Activated T-cell treated with anti-CD3 and anti-CD28 coated beads, Interleukin-2, amount 50 U/mL, for 4 hours (primary cell): ENCODE results near the gene IL22RA1. TPM values are rescaled to one million over a fixed set of nuclear protein-coding genes. Genes with fewer than 3 reads are reported as not detected.

Experiments used
- ATAC-seq, 2 donors: fragments of 200-7000 bp; cut with Tn5 transposase; one replicate each; pipeline ENCODE4 v1.10.0; 2021
- DNase-seq: peaks from one replicate; pipeline ENCODE4 v3.0.0-alpha.2; 2020
- H3K27me3 Mint-ChIP-seq: one replicate; pipeline ENCODE4 v1.8.0; 2021; ENCODE audit warnings: low read depth, mixed read lengths
- H3K36me3 Mint-ChIP-seq: one replicate; pipeline ENCODE4 v1.8.0; 2022; ENCODE audit warnings: mixed read lengths; ENCODE audit not compliant: insufficient read depth
- H3K4me1 Mint-ChIP-seq: one replicate; pipeline ENCODE4 v1.8.0; 2021; ENCODE audit warnings: low read depth, mixed read lengths
- H3K4me3 Mint-ChIP-seq: one replicate; pipeline ENCODE4 v1.8.0; 2021; ENCODE audit warnings: mild to moderate bottlenecking, moderate library complexity, mixed read lengths
- H3K9me3 Mint-ChIP-seq: one replicate; pipeline ENCODE4 v1.8.0; 2021; ENCODE audit warnings: mixed read lengths
- total RNA-seq, 3 donors: library from RNA; stranded (reverse); gene quantifications; one replicate each; pipeline ENCODE4 v1.2.1, GENCODE V29; 2021

The IL22RA1 gene, protein sequence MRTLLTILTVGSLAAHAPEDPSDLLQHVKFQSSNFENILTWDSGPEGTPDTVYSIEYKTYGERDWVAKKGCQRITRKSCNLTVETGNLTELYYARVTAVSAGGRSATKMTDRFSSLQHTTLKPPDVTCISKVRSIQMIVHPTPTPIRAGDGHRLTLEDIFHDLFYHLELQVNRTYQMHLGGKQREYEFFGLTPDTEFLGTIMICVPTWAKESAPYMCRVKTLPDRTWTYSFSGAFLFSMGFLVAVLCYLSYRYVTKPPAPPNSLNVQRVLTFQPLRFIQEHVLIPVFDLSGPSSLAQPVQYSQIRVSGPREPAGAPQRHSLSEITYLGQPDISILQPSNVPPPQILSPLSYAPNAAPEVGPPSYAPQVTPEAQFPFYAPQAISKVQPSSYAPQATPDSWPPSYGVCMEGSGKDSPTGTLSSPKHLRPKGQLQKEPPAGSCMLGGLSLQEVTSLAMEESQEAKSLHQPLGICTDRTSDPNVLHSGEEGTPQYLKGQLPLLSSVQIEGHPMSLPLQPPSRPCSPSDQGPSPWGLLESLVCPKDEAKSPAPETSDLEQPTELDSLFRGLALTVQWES
- under 1 TPM in 1 of 3 donors, not detected in 2; 0.08 TPM for total RNA-seq

DNA sequence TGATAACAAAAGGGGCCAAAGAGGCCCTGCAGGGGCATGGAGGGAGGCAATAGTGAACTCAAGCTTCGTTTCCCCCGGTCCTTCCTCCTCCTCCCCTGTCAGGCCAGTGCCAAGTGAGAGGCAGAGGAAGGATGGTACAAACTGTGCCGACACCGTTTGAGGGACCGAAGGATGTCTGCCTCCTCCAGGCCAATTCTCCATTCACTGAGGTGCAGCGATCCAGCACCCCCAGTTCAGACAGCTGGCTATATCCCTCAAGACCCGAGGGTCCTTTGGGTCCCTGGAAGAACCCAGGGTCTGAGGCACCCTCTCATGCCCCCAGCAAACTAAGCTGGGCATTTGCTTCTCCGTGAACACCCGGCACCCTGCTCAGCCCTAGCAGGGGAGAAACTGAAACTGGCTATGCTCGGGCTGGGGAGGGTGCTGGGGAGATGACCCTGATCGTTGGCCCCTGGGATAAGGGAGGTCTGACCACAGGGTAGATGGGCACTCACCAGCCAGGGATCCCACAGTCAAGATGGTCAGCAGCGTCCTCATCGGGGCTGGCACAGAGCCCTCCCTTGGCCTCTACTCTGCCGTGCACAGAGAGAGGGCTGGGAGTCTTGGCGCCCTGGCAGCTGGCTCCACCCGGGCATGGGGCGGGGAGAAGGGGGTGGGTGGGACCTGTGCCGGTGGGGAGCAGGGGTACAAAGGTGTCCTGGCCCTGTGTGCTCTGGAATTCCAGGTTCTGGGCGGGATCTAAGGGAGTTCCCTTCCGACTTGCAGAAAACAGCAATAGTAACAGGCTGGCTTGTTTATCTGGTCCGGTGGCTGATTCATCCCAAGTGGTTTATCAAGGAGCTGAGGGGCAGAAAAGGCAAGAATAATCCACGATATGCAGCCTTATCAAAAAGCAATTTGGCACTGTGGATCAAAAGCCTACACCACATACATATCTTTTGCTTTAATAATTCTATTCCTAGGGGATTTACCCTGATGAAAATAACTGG lies at the start of gene IL22RA1:
Gene IL22RA1 (minus strand): TSS at position 595 of the 989 bp plus-strand sequence. CDS start 58 bp downstream, at position 537.
- DNase-seq = no peak
- no peaks in the 10 kb centered on the region for H3K4me1 Mint-ChIP-seq
- no peak within 1 kb of the TSS for H3K4me3 Mint-ChIP-seq
- no peaks in the 10 kb centered on the region for H3K36me3 Mint-ChIP-seq
- no peak for ATAC-seq
- no peaks in the 10 kb centered on the region for H3K9me3 Mint-ChIP-seq
- H3K27me3 Mint-ChIP-seq = peaks cover 9% of the 10 kb centered on the region

DNA sequence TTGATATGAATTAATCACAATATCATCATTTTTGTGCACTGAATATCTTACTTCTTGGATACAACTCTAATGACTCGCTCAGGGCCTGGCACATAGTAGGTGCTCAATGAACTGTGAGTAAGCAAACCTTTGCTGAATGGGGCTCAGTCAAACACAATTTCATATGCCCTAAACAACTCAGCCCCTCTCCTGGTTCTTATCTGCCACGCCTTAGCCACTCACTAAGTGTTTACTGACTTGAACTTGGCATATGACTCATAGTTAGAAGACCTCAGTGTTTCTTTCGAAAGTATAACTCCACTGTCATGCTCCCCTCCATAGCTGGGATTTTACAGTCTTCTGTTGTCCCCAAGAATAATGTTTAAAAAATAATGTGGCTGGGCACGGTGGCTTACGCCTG lies 48.9 kb upstream of the IL22RA1 start:
- DNase-seq (no peak), ATAC-seq (peak; percentile 80 to 84)
- H3K36me3 Mint-ChIP-seq = no peaks in the 10 kb centered on the region
- H3K27me3 Mint-ChIP-seq = peaks cover 2% of the 10 kb centered on the region
- peaks cover 4% of the 10 kb centered on the region for H3K9me3 Mint-ChIP-seq
- H3K4me1 Mint-ChIP-seq = peaks cover 55% of the 10 kb centered on the region
- no peak overlapping the region for H3K4me3 Mint-ChIP-seq

DNA sequence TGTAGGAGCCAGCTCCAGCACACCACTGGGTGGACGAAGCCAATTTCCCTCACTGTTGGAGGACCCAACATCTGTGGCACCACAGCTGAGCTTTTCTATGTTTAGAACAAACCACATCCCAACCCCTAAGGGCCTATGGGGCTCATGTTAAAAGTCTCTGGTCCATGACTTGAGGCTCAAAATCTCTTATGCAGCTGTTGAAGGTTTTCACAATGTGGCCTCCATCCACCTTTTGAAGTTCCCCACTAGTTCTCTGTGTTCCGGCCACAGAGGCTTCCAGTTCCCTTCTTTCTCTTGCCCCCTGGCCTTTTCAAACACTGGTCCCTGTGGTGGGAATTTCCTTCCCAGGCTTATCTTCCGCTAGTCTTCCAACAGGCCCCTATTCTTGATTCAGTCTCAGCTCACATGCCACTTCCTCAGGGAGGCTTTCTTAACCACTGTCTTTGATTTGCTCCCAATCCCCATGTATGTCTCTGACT lies 48.1 kb upstream of the IL22RA1 start:
- DNase-seq = no peak
- peaks cover 61% of the 10 kb centered on the region for H3K4me1 Mint-ChIP-seq
- no peak for ATAC-seq
- peaks cover 2% of the 10 kb centered on the region for H3K27me3 Mint-ChIP-seq
- peaks cover 4% of the 10 kb centered on the region for H3K9me3 Mint-ChIP-seq
- no peaks in the 10 kb centered on the region for H3K36me3 Mint-ChIP-seq
- no peak overlapping the region for H3K4me3 Mint-ChIP-seq

DNA sequence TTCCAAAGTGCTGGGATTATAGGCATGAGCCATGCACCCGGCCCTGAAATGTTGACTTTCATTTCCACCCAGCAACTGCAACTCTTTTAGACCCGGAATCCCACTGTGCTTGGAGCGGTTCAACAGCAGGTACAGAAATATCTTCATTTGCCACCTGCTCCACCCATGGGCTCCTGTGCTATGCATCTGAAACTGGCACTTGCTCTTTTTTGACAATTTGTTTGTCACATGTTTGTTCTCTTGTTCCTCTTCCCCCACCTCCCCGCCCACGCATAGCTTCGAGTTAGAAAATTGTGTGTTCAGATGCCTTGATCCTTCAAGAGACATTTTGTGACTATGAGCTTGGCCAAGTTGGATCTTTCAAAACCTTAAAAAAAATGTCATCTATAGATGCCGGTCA lies 46.6 kb upstream of the IL22RA1 start:
- peak overlapping the region; percentile 21 for H3K4me3 Mint-ChIP-seq
- ATAC-seq = no peak

DNA sequence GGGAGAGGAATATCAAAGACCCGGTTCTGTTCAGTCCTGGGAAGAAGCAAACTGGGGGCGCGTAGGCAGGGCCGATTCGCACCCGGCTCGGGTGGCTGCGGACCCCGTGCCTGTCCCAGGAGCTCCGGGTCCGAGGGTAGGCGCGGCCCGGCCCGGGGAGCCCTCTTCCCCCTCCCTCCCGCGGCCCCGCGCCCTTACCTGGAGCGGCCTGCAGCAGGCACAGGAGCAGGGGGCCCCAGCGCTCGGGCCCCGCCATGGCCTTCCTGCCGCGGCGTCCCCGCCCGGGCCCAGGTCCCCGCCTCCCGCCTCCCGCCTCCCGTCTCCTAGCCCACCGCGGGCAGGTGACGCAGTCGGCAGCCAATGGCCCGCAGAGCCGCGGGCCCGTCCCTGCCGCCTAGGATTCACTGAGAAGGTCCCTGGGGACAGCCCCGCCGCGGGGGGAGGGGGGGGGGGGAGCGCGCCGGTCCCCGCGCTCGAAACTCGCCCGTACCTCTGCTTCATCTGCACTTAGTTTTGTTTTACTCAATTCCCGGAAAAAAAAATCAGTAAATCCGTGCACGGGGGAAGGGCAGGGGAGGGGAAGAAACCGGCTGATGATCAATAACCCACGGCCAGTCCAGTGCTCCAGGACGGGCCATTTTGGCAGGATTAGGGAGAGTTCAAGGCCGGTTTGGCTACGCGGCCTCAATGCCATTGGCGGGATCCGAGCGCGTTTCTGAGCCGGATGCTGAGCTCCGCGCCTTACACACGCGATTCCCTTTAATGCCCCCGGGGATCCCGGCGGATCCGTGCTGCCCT lies 44.3 kb upstream of the IL22RA1 start, which contains the start of gene IFNLR1:
Gene IFNLR1 (minus strand): TSS at position 297 of the 798 bp plus-strand sequence. CDS start 41 bp downstream, at position 256.
- H3K4me3 Mint-ChIP-seq = peak within 1 kb of the TSS; percentile 79
- peaks cover 4% of the 10 kb centered on the region for H3K9me3 Mint-ChIP-seq
- H3K27me3 Mint-ChIP-seq = peaks cover 2% of the 10 kb centered on the region
- H3K4me1 Mint-ChIP-seq = peaks cover 45% of the 10 kb centered on the region
- H3K36me3 Mint-ChIP-seq = no peaks in the 10 kb centered on the region
- ATAC-seq (peak; percentile 87 to 88), DNase-seq (peak; percentile 67)

More for the DNA sequence above, 46.6 kb upstream of the IL22RA1 start:
- peaks cover 4% of the 10 kb centered on the region for H3K9me3 Mint-ChIP-seq
- H3K4me1 Mint-ChIP-seq = peaks cover 49% of the 10 kb centered on the region
- no peaks in the 10 kb centered on the region for H3K36me3 Mint-ChIP-seq
- H3K27me3 Mint-ChIP-seq = peaks cover 2% of the 10 kb centered on the region
- peak; percentile 34 for DNase-seq

DNA sequence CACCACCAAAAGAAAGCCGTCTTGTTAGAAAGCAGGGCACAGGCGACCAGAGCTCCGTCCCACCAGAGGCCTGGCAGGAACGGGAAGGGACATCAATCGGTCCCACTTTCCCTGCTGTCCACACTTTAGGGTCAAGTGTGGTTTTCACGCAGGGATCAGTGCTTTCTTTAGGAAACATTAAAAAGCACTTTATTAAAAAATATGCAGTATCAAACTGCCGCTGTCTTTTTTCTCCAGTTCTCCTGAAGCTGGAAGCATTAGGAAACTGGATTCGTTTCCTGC lies 43.7 kb upstream of the IL22RA1 start:
- no peaks in the 10 kb centered on the region for H3K36me3 Mint-ChIP-seq
- peak overlapping the region; percentile 78 for H3K4me3 Mint-ChIP-seq
- peaks cover 40% of the 10 kb centered on the region for H3K4me1 Mint-ChIP-seq
- no peak for DNase-seq
- H3K27me3 Mint-ChIP-seq = peaks cover 2% of the 10 kb centered on the region
- ATAC-seq = no peak
- peaks cover 3% of the 10 kb centered on the region for H3K9me3 Mint-ChIP-seq

DNA sequence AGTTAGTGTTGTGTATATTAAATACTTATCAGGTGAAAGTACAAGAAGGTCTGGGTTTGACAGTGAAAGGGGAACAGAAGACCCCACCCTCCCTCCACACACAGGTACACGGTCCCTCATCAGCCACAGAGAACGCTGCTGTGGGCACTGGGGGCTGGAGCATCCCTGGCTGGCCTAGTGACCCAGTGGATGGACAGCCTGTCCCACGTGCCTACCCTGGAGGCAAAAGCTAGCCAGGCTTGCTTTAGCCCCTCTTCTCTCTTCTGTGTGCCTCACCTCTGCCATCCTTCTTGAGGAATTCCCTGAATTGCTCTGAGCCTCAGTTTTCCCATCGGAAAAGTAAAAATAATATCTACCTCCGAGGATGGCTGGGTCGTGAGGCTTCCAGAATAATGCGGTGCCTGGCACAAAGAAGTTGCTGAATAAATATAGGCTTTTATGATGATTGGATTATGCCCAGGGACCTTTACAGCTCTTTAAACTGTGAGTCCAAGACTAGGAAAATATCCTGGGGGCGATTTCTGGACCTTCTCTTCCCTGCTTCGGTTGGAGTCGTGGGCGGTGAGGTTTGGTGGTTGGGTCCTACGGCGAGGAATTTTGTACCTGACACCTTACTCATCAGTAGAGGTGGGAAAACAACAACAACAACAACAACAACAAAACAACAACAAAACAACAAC lies 43.2 kb upstream of the IL22RA1 start:
- H3K27me3 Mint-ChIP-seq = peaks cover 2% of the 10 kb centered on the region
- no peak for ATAC-seq
- H3K4me1 Mint-ChIP-seq = peaks cover 35% of the 10 kb centered on the region
- DNase-seq = no peak
- H3K36me3 Mint-ChIP-seq = no peaks in the 10 kb centered on the region
- peak overlapping the region; percentile 78 for H3K4me3 Mint-ChIP-seq
- no peaks in the 10 kb centered on the region for H3K9me3 Mint-ChIP-seq

DNA sequence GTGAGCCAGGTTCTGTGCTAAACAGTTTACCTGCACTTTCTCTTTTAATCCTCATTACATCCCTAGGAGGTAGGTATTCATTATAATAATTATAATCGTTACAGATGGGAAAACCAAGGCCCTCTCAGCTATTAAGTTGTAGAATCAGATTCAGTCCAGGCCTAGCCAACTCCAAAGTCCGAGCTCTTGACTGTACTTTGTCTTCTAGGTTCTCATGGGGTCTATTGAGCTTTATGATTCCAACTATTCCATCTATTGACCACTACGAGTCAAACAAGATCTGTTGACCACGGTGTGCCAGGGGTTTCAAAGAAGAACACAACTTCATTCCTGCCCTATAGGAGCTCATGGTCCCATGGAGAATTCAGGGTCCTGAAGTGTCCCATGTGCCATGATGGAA lies 42.1 kb upstream of the IL22RA1 start:
- no peaks in the 10 kb centered on the region for H3K36me3 Mint-ChIP-seq
- no peak for DNase-seq
- H3K9me3 Mint-ChIP-seq = no peaks in the 10 kb centered on the region
- H3K4me1 Mint-ChIP-seq = peaks cover 27% of the 10 kb centered on the region
- no peak overlapping the region for H3K4me3 Mint-ChIP-seq
- H3K27me3 Mint-ChIP-seq = peaks cover 2% of the 10 kb centered on the region
- no peak for ATAC-seq

DNA sequence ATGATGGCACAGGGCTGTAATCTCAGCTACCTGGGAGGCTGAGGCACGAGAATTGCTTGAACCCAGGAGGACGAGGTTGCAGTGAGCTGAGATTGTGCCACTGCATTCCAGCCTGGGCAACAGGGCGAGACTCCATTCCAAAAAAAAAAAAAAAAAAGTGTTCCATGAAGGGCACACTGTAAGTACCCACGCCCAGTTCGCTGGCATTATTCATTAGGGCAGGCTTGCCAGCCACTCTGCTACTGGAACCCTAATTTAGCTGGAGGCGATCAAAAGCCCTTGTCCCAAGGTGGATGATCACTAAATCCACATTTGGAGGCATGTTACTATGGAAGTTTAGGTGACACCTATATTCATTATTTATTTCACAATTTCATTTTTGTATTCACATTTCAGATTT lies 39.1 kb upstream of the IL22RA1 start:
- H3K27me3 Mint-ChIP-seq = no peaks in the 10 kb centered on the region
- peaks cover 8% of the 10 kb centered on the region for H3K4me1 Mint-ChIP-seq
- peaks cover 1% of the 10 kb centered on the region for H3K36me3 Mint-ChIP-seq
- H3K9me3 Mint-ChIP-seq = no peaks in the 10 kb centered on the region
- no peak overlapping the region for H3K4me3 Mint-ChIP-seq
- DNase-seq = no peak
- no peak for ATAC-seq

DNA sequence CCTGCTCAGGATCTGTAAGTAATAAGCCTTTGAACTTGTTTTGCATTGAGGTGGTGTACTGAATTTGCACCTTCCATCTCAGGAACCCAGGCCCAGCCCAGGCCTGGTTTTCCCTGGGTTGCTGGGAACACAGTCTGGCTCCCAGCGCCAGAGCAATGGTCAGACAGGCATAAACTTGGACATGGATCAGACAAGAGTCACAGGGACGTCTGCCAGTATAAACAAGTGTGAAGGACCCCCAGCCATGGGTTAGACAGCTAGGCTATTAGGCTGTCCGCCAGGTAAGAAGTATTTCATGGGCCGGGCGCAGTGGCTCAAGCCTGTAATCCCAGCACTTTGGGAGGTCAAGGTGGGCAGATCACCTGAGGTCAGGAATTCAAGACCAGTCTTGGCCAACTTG lies 38.7 kb upstream of the IL22RA1 start:
- DNase-seq (no peak), ATAC-seq (no peak)
- H3K36me3 Mint-ChIP-seq = peaks cover 1% of the 10 kb centered on the region
- peaks cover 8% of the 10 kb centered on the region for H3K4me1 Mint-ChIP-seq
- H3K4me3 Mint-ChIP-seq = no peak overlapping the region
- no peaks in the 10 kb centered on the region for H3K27me3 Mint-ChIP-seq
- H3K9me3 Mint-ChIP-seq = no peaks in the 10 kb centered on the region

DNA sequence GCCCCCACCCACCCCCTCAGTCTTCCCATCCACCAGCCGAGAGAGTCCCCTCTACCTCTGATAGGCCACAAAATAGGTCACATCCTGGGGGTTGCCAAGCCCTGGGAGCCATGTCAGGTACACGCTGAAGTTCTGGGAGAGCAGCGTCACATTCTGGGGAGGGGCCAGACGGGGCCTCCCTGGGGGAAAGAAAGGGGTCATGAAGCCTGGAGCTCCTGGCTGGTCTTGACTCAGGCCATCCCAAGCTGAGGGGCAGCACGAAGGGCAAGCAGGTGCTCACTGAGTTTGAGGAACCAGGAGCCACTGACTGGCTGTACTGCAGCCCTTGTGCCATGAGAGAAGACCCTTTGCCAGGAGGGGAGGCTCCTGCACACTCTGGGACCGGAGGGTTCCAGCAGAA lies 37.7 kb upstream of the IL22RA1 start:
- ATAC-seq = no peak
- Mint-ChIP-seq H3K9me3 (no peaks in the 10 kb centered on the region), H3K4me1 (peaks cover 2% of the 10 kb centered on the region), H3K27me3 (no peaks in the 10 kb centered on the region), H3K36me3 (peaks cover 1% of the 10 kb centered on the region), H3K4me3 (no peak overlapping the region)
- no peak for DNase-seq

DNA sequence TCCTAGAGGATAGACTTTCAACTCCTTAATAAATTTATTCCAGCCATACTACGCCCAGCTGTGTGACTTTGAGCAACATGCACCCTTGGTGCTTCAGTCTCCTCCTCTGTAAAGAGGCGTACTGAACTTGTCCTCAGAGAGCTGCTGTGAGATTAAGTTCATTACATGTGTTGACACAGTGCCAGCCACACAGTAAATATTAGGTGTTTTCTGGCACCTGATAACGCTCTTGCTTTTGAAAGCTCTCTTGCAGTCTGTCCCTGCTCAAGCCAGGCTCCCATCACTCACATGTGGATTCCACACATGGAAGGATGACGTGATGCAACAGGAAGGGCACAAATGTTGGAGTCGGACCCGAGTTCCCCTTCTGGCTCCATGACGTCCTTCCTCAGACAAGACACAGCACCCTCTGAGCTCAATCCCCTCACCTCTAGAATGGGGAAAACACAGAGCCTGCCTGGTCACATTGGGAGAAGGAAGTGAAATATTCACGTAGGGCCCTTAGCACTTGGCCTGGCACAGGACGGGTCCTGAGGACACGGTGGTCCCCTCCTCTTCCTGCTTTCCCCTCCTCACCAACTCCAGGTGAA lies 36.4 kb upstream of the IL22RA1 start:
- Mint-ChIP-seq H3K9me3 (no peaks in the 10 kb centered on the region), H3K36me3 (peaks cover 3% of the 10 kb centered on the region), H3K4me1 (peaks cover 1% of the 10 kb centered on the region), H3K27me3 (no peaks in the 10 kb centered on the region), H3K4me3 (no peak overlapping the region)
- ATAC-seq (no peak), DNase-seq (no peak)

DNA sequence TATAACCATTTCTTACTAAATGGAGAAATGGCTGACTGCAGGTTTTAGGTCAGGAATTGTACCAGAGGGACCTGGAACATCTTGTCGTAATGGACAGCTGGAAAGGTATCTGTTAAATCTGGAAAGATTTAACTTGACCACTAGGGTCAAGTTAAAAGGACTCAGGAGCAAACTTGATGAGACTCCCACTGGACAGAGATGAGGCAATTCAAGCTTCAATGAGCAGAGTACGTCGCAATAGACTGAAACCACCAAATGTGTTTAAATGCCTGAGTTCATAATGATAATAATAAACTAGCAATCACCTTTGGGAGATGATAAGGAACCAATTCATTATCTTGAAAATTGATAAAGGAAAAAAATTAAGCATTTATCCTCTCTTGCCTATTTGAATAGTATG lies 35.5 kb upstream of the IL22RA1 start:
- H3K4me3 Mint-ChIP-seq = no peak overlapping the region
- H3K4me1 Mint-ChIP-seq = no peaks in the 10 kb centered on the region
- H3K9me3 Mint-ChIP-seq = no peaks in the 10 kb centered on the region

More for the DNA sequence above, 35.5 kb upstream of the IL22RA1 start:
- ATAC-seq (no peak), DNase-seq (no peak)
- H3K27me3 Mint-ChIP-seq = no peaks in the 10 kb centered on the region
- peaks cover 5% of the 10 kb centered on the region for H3K36me3 Mint-ChIP-seq
